Astrocyte of the spinal cord (primary cell): ENCODE results near the gene GJB4.
"Not testable (repeated sequence)": the region's sequence is repeated elsewhere in the genome, so short reads cannot be mapped to it uniquely, and the experiment has no call there.

Experiments used
- DNase-seq: peaks from one replicate; pipeline ENCODE4 v3.0.0; 2011; ENCODE audit warnings: low read depth, low spot score
- H3K4me3 ChIP-seq: 2 replicates; pipeline ENCODE4 v1.5.1; 2011; ENCODE audit warnings: low read depth, mild to moderate bottlenecking, low read length, moderate library complexity
- CTCF ChIP-seq: IDR thresholded peaks from 2 replicates; pipeline ENCODE4 v1.5.1; 2012; ENCODE audit warnings: low read depth, mild to moderate bottlenecking, low read length, inconsistent platforms
- in situ Hi-C: cut with HindIII; loops from 2 replicates; pipeline ENCODE4 v1.10.0; 2017; ENCODE audit warnings: low sequenced_read_pairs

The GJB4 gene

GRCh38 chr1:34808051-34808810, 48.7 kb downstream of the GJB4 start:
- H3K4me3 ChIP-seq: no peak overlapping the region
- in situ Hi-C loops: no loop called here
- no peak for DNase-seq
- no peak for TF ChIP-seq CTCF

GRCh38 chr1:34810781-34811180, 51.2 kb downstream of the GJB4 start:
- in situ Hi-C loops, DNase-seq, H3K4me3 ChIP-seq: not testable (repeated sequence)
